ENCODE data around the gene TMEM106B.

Gene TMEM106B

DNA sequence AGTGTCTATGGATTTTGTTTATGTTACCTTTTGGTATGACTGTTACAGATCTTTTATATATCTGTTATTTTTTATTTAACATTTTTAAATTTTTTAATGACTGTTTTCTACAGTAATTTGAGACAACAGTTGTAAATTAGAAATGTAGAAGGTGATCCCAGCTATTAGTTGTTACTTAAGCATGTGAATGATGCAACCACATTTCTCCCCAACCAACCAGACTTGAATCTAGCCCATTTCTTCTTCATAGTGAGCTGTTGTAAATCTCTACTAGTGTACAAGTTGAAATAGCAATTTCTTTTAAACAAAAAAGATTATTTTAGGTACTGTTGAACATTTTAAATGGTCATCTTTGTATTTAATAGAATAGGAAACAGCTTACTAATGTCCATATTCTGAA is 18.0 kb downstream of the TMEM106B start:
- Histone ChIP-seq H3K27ac (ENCODE audit: low read depth, low read length) (no peak overlapping the region), H3K9ac (ENCODE audit: low read depth, low read length) (no peak overlapping the region), H3K4me3 (ENCODE audit: low read length) (no peak overlapping the region), H3K36me3 (ENCODE audit: insufficient read depth, low read length) (peaks cover 75% of the 10 kb centered on the region), H3K4me1 (ENCODE audit: insufficient read depth, low read length) (no peaks in the 10 kb centered on the region), H3K9me3 (ENCODE audit: insufficient read depth, low read depth, low read length) (no peaks in the 10 kb centered on the region; the same call in 1 of the 2 replicates), H3K27me3 (ENCODE audit: insufficient read depth, low read length) (no peaks in the 10 kb centered on the region)

DNA sequence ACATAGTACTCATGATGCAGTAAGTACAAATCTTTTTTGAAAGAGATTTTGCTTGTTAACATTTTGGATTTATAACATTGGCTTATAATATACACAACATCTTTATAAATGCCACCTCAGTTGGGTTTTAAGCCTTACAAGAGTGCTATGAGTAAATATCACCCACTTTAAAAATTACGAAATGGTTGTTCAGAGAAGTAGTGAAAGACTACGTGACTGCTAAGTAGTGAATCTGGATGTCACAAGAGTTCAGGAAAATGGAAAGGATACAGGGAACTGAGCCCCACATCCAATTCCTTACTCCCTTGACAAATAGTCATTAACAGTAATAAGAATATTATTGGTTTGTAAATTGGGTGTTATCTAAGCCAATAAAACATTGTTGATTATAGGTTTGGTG is 20.0 kb downstream of the TMEM106B start:
- no CpG with 5 or more reads among the region's 2 CpGs for WGBS

DNA sequence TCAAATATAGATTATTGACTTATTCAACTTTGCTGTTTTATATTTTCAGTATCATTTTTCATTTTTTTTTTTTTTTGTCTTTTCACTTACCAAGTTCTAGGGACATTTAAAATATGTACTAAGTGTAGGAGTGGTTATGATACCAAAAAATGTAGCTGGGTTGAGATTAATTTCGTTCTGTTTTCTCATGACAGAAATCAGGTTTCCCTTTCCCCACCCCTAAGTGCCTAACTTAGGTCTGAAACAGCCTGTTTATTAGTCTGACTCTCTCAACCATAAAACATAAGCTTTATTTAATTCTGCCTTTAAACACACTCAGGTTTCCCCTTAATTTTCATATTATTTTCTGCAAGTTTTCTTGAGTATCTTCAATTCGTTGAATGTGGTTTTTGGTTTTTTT is 22.1 kb downstream of the TMEM106B start:
- Histone ChIP-seq H3K4me1 (ENCODE audit: insufficient read depth, low read length) (no peaks in the 10 kb centered on the region), H3K36me3 (ENCODE audit: insufficient read depth, low read length) (peaks cover 51% of the 10 kb centered on the region), H3K27ac (ENCODE audit: low read depth, low read length) (no peak overlapping the region), H3K27me3 (ENCODE audit: insufficient read depth, low read length) (no peaks in the 10 kb centered on the region), H3K9me3 (ENCODE audit: insufficient read depth, low read depth, low read length) (no peaks in the 10 kb centered on the region), H3K4me3 (ENCODE audit: low read length) (no peak overlapping the region), H3K9ac (ENCODE audit: low read depth, low read length) (no peak overlapping the region)
- 91% methylated on average over 1 of the region's 2 CpGs for WGBS

More for the DNA sequence above, 20.0 kb downstream of the TMEM106B start:
- Histone ChIP-seq H3K9ac (ENCODE audit: low read depth, low read length) (no peak overlapping the region), H3K4me3 (ENCODE audit: low read length) (no peak overlapping the region), H3K36me3 (ENCODE audit: insufficient read depth, low read length) (peaks cover 62% of the 10 kb centered on the region), H3K27me3 (ENCODE audit: insufficient read depth, low read length) (no peaks in the 10 kb centered on the region), H3K4me1 (ENCODE audit: insufficient read depth, low read length) (no peaks in the 10 kb centered on the region), H3K9me3 (ENCODE audit: insufficient read depth, low read depth, low read length) (no peaks in the 10 kb centered on the region; the same call in 1 of the 2 replicates), H3K27ac (ENCODE audit: low read depth, low read length) (no peak overlapping the region)

DNA sequence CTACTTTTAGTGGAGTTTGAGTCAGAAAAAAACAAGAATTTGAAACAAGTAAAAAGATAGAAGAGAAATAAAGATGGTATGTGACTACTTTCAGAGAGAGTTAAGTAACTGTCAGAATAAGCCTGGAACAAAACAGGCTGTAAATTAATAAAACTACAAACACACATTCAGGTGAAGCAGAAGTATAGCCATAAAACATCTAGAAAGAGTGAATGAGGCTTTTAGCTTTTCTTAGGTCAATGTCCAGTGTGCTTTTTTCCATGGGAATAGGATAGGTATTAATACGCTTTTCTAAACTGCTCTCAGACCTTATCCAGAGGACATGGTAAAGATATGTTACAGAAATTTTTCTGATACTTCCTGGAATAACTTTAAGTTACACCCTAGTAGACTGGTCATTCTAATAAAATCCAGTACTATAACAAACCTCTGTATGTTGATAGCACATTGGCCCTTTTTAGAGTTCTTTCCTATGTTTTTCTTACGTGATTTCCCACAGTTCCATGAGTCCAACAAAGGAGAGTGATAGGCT is 23.3 kb downstream of the TMEM106B start:
- H3K4me1 ChIP-seq (ENCODE audit: insufficient read depth, low read length) = no peaks in the 10 kb centered on the region
- no peaks in the 10 kb centered on the region for H3K27me3 ChIP-seq (ENCODE audit: insufficient read depth, low read length)
- H3K4me3 ChIP-seq (ENCODE audit: low read length) = no peak overlapping the region
- H3K9ac ChIP-seq (ENCODE audit: low read depth, low read length) = no peak overlapping the region
- H3K27ac ChIP-seq (ENCODE audit: low read depth, low read length) = no peak overlapping the region
- peaks cover 44% of the 10 kb centered on the region for H3K36me3 ChIP-seq (ENCODE audit: insufficient read depth, low read length)
- 96% methylated on average over 2 of the region's 2 CpGs for WGBS
- H3K9me3 ChIP-seq (ENCODE audit: insufficient read depth, low read depth, low read length) = no peaks in the 10 kb centered on the region; the same call in 1 of the 2 replicates

DNA sequence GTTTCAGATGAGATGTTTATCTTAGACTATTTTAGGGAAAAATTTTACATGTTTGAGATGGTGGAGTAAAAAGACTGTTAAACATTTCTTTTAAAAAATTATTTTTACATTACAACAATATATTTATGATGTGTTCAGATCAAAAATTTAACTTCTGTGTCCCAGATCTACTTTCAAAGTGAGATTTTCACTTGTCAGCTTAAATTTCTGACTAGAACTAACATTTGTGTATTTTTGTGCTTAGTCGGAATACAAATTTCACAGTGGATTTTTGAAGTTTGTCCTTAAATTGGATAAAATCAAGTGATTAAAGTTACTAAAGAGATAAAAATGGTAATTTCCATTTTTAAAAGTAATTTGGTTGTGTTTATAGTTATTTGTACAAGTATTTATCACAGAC is 24.9 kb downstream of the TMEM106B start:
- Histone ChIP-seq H3K27ac (ENCODE audit: low read depth, low read length) (no peak overlapping the region), H3K36me3 (ENCODE audit: insufficient read depth, low read length) (peaks cover 29% of the 10 kb centered on the region), H3K27me3 (ENCODE audit: insufficient read depth, low read length) (no peaks in the 10 kb centered on the region), H3K4me3 (ENCODE audit: low read length) (no peak overlapping the region), H3K9ac (ENCODE audit: low read depth, low read length) (no peak overlapping the region), H3K9me3 (ENCODE audit: insufficient read depth, low read depth, low read length) (no peaks in the 10 kb centered on the region; the same call in 1 of the 2 replicates), H3K4me1 (ENCODE audit: insufficient read depth, low read length) (no peaks in the 10 kb centered on the region)
- WGBS = 89% methylated on average over 1 of the region's 1 CpG

DNA sequence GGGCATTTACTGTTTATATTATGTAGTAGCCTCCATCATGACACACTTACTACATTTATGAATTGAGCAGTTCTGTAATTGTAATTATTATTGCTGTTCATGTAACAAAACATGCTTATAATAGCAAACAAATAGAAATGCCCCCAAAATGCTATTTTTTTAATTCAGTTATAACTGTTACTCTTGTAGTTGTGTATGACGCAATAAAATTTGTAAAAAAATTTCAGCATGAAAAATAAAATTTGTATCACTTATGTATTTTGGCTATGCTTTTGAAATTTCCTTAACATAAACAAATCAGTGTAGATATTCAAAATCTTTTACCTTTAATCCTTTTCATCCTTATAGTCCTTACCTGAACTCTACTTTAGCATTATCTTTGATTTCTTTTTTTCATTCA is 25.9 kb downstream of the TMEM106B start:
- no CpG with 5 or more reads among the region's 1 CpG for WGBS

DNA sequence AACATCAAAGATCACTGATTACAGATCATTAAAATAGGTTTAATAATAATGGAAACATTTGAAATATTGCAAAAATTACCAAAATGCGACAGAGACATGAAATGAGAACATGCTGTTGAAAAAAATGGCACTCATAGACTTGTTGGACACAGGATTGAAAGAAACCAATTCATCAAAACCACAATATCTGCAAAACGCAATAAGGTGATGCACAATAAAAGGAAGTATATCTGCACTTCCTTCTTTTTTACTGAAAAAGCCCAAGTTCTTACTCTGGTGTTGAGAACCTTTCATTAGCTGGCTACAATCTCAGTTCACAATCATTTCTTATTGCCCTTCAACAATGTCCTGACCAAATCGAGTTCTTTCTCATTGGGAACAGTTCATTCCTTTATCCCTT is 28.7 kb downstream of the TMEM106B start:
- Histone ChIP-seq H3K36me3 (ENCODE audit: insufficient read depth, low read length) (peaks cover 9% of the 10 kb centered on the region; the same call in 1 of the 2 replicates), H3K9ac (ENCODE audit: low read depth, low read length) (no peak overlapping the region), H3K9me3 (ENCODE audit: insufficient read depth, low read depth, low read length) (no peaks in the 10 kb centered on the region; the same call in 1 of the 2 replicates), H3K4me3 (ENCODE audit: low read length) (no peak overlapping the region), H3K4me1 (ENCODE audit: insufficient read depth, low read length) (no peaks in the 10 kb centered on the region), H3K27me3 (ENCODE audit: insufficient read depth, low read length) (no peaks in the 10 kb centered on the region), H3K27ac (ENCODE audit: low read depth, low read length) (no peak overlapping the region)
- 92% methylated on average over 3 of the region's 3 CpGs for WGBS

More for the DNA sequence above, 25.9 kb downstream of the TMEM106B start:
- no peak overlapping the region for H3K4me3 ChIP-seq (ENCODE audit: low read length)
- H3K9ac ChIP-seq (ENCODE audit: low read depth, low read length) = no peak overlapping the region
- no peak overlapping the region for H3K27ac ChIP-seq (ENCODE audit: low read depth, low read length)
- H3K4me1 ChIP-seq (ENCODE audit: insufficient read depth, low read length) = no peaks in the 10 kb centered on the region
- peaks cover 20% of the 10 kb centered on the region for H3K36me3 ChIP-seq (ENCODE audit: insufficient read depth, low read length)
- no peaks in the 10 kb centered on the region; the same call in 1 of the 2 replicates for H3K9me3 ChIP-seq (ENCODE audit: insufficient read depth, low read depth, low read length)
- no peaks in the 10 kb centered on the region for H3K27me3 ChIP-seq (ENCODE audit: insufficient read depth, low read length)

DNA sequence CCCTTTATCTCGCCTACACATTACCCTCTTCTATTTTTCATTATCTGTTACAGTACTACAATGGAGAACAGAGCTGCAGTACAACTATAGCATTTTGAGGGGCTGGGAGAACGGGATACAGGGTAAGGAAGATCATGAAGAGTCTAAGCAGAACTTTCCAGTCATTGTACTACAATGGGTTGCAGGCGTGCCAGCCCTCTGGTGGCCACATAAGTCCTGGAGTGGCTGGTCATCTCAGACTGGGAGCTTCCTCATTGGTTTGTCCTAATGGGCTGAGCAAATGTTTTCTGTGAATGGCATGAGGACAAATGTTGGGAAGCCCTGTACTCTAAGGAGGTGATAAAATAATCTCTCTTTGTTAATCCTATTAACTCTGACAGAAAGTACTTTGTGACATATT is 33.0 kb downstream of the TMEM106B start:
- Histone ChIP-seq H3K9ac (ENCODE audit: low read depth, low read length) (no peak overlapping the region), H3K36me3 (ENCODE audit: insufficient read depth, low read length) (no peaks in the 10 kb centered on the region), H3K27me3 (ENCODE audit: insufficient read depth, low read length) (no peaks in the 10 kb centered on the region), H3K4me3 (ENCODE audit: low read length) (no peak overlapping the region), H3K9me3 (ENCODE audit: insufficient read depth, low read depth, low read length) (no peaks in the 10 kb centered on the region), H3K27ac (ENCODE audit: low read depth, low read length) (no peak overlapping the region), H3K4me1 (ENCODE audit: insufficient read depth, low read length) (no peaks in the 10 kb centered on the region)
- WGBS = 72% methylated on average over 3 of the region's 3 CpGs

DNA sequence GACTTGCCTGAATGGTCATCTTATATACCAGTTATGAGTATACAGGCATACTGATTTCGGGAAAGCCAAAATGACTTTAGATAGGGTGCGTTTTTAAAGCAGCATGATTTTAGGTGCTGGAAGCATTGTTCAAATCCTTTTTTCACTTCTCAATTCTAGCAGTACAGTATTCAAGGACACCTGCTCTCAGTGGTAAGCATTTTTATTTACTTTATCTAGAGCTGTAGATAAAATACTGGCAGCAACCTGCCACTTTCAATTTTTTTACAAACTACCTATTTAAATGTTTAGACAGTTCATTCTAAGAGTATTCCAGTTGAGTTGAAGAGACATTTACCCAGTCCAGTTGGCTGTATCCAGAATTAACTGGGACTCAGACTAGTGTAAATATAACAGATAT is 33.6 kb downstream of the TMEM106B start:
- H3K4me3 ChIP-seq (ENCODE audit: low read length) = no peak overlapping the region
- H3K36me3 ChIP-seq (ENCODE audit: insufficient read depth, low read length) = no peaks in the 10 kb centered on the region
- no peak overlapping the region for H3K9ac ChIP-seq (ENCODE audit: low read depth, low read length)
- H3K27me3 ChIP-seq (ENCODE audit: insufficient read depth, low read length) = no peaks in the 10 kb centered on the region
- no peaks in the 10 kb centered on the region for H3K9me3 ChIP-seq (ENCODE audit: insufficient read depth, low read depth, low read length)
- H3K27ac ChIP-seq (ENCODE audit: low read depth, low read length) = no peak overlapping the region
- 96% methylated on average over 2 of the region's 2 CpGs for WGBS
- H3K4me1 ChIP-seq (ENCODE audit: insufficient read depth, low read length) = no peaks in the 10 kb centered on the region

DNA sequence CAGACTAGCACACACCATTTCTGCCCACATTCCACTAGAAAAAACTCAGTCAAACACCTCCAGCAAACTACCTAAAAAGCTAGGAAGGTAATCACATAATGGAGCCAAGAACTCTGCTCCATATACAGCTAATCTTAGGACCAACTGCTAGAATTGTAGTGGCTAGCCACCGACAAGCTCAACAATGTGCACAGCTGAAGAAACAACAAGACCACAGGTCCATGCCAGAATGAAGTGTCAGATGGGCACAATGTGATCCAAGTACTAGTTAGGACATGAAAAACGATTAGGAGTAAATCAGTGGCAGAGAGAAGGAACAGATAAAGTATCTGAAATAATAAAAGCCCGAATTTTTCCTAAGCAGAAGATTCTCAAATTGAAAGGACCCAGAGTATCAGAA is 38.6 kb downstream of the TMEM106B start:
- H3K36me3 ChIP-seq (ENCODE audit: insufficient read depth, low read length) = no peaks in the 10 kb centered on the region
- 82% methylated on average over 2 of the region's 3 CpGs for WGBS
- no peaks in the 10 kb centered on the region for H3K4me1 ChIP-seq (ENCODE audit: insufficient read depth, low read length)
- no peak overlapping the region for H3K9ac ChIP-seq (ENCODE audit: low read depth, low read length)
- H3K4me3 ChIP-seq (ENCODE audit: low read length) = no peak overlapping the region
- no peaks in the 10 kb centered on the region for H3K27me3 ChIP-seq (ENCODE audit: insufficient read depth, low read length)
- no peak overlapping the region for H3K27ac ChIP-seq (ENCODE audit: low read depth, low read length)
- H3K9me3 ChIP-seq (ENCODE audit: insufficient read depth, low read depth, low read length) = no peaks in the 10 kb centered on the region

DNA sequence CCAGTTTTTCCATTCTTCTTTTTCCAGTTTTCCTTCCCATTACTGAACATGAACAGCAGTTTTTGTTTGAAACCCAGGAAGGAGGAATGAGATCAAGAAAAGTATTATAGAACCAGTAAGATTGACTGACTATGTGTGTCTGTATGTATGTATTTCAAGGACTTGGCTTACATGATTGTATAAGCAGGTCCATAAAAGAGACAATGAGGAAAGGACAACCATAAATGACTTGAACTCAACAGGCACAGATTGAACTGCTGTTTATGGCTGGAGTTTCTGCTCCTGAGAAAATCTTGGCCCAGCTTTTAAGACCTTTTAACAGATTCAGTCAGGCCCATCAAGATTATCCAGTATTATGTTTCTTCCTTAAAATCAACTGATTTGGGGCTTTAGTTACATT is 39.1 kb downstream of the TMEM106B start:
- H3K4me1 ChIP-seq (ENCODE audit: insufficient read depth, low read length) = no peaks in the 10 kb centered on the region
- H3K36me3 ChIP-seq (ENCODE audit: insufficient read depth, low read length) = no peaks in the 10 kb centered on the region
- no peaks in the 10 kb centered on the region for H3K27me3 ChIP-seq (ENCODE audit: insufficient read depth, low read length)
- H3K27ac ChIP-seq (ENCODE audit: low read depth, low read length) = no peak overlapping the region
- no peak overlapping the region for H3K4me3 ChIP-seq (ENCODE audit: low read length)
- H3K9ac ChIP-seq (ENCODE audit: low read depth, low read length) = no peak overlapping the region
- H3K9me3 ChIP-seq (ENCODE audit: insufficient read depth, low read depth, low read length) = no peaks in the 10 kb centered on the region

DNA sequence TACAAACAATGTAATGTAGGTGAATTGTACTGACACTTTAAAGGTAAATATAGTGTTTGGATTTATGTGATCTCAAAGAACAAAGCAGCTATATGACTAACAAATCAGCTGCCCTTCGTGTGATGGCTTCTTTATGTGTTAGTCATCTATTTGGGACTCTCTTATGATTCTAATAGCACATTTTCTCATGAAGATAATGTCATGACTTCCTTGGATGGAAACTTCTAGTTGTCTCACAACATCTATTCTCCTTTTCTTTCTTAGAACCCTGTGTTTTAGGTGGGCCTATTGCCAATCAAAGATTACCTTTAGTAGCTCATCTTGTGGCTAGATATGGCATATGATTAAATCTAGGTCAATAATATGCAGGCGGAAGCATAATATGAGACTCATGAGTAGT is 45.0 kb downstream of the TMEM106B start:
- Histone ChIP-seq H3K27me3 (ENCODE audit: insufficient read depth, low read length) (no peaks in the 10 kb centered on the region), H3K9me3 (ENCODE audit: insufficient read depth, low read depth, low read length) (no peaks in the 10 kb centered on the region), H3K4me3 (ENCODE audit: low read length) (no peak overlapping the region), H3K36me3 (ENCODE audit: insufficient read depth, low read length) (no peaks in the 10 kb centered on the region), H3K4me1 (ENCODE audit: insufficient read depth, low read length) (no peaks in the 10 kb centered on the region), H3K9ac (ENCODE audit: low read depth, low read length) (no peak overlapping the region), H3K27ac (ENCODE audit: low read depth, low read length) (no peak overlapping the region)
- 97% methylated on average over 1 of the region's 2 CpGs for WGBS
